Colonic mucosa (tissue), 4 donors: Measurements from ENCODE around the gene OSBPL2. TPM values are rescaled to one million over a fixed set of nuclear protein-coding genes. Genes with fewer than 3 reads are reported as not detected.

Experiments used
- DNase-seq: peaks from one replicate; pipeline ENCODE4 v3.0.0-alpha.2; 2020
- H3K27ac ChIP-seq: fragments of 200-600 bp; one replicate; pipeline ENCODE4 v1.8.0; 2021
- H3K27me3 ChIP-seq: fragments of 200-600 bp; one replicate; pipeline ENCODE4 v1.8.0; 2021
- H3K36me3 ChIP-seq: fragments of 200-600 bp; one replicate; pipeline ENCODE4 v1.8.0; 2021
- H3K4me1 ChIP-seq: fragments of 200-600 bp; one replicate; pipeline ENCODE4 v1.8.0; 2021; ENCODE audit warnings: mild to moderate bottlenecking
- H3K4me3 ChIP-seq: fragments of 200-600 bp; one replicate; pipeline ENCODE4 v1.8.0; 2021
- H3K9ac ChIP-seq, 2 donors: one replicate each; pipeline ENCODE4 v1.7.0; 2013; ENCODE audit warnings: control low read depth in 2 of 2, low read depth in 2 of 2, low read length in 2 of 2
- H3K9me3 ChIP-seq: fragments of 200-600 bp; one replicate; pipeline ENCODE4 v1.8.0; 2021
- CTCF ChIP-seq: fragments of 200-600 bp; IDR thresholded peaks from one replicate; pipeline ENCODE4 v1.8.0; 2022; ENCODE audit warnings: antibody characterized with exemption, mild to moderate bottlenecking
- intact Hi-C: fragments of 100-400 bp; cut with DNase I; formaldehyde crosslinking; loops from one replicate; pipeline ENCODE4 v1.14.1; 2022
- total RNA-seq, 2 donors: library from RNA; stranded (reverse); fragmentation: NEBNext Ultra II Directional in 1 of 2; extraction: Animal tissue kit (Norgen Biotek cat#: 25700) in 1 of 2; gene quantifications; one replicate each; pipeline ENCODE4 v1.2.1, GENCODE V29; 2021
- donor health status: healthy.
- donor health status: DM: no; HTN: no; CAD: no.
- donor health status: DM: no; HTN: no; CAD: no.

Gene OSBPL2
- total RNA-seq, 2 donors from 2014 or later, result 77.3 to 102 TPM

DNA sequence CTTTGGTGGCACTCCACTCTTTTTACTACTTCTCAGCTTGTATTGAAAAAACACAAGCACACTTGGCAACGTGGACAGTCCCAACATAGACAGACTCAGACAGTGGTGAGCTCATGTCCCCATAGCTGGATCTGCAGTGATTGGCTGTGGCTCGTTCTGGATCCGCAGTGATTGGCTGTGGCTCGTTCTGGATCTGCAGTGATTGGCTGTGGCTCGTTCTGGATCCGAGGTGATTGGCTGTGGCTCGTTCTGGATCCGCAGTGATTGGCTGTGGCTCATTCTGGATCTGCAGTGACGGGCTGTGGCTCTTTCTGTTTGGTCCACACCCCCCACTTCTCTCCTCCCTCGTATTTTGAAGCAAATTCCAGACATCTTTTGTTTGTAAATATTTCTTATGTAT, 28.0 kb downstream of the OSBPL2 start:
- TF ChIP-seq CTCF, result no peak
- no peaks in the 10 kb centered on the region for H3K27me3 ChIP-seq
- H3K27ac ChIP-seq, result no peak overlapping the region
- peaks cover 24% of the 10 kb centered on the region for H3K36me3 ChIP-seq
- H3K9ac ChIP-seq, result no peak overlapping the region
- no peak overlapping the region for H3K4me3 ChIP-seq
- no peaks in the 10 kb centered on the region for H3K4me1 ChIP-seq
- no peaks in the 10 kb centered on the region for H3K9me3 ChIP-seq
- intact Hi-C loops, result no loop called here
- no peak for DNase-seq

DNA sequence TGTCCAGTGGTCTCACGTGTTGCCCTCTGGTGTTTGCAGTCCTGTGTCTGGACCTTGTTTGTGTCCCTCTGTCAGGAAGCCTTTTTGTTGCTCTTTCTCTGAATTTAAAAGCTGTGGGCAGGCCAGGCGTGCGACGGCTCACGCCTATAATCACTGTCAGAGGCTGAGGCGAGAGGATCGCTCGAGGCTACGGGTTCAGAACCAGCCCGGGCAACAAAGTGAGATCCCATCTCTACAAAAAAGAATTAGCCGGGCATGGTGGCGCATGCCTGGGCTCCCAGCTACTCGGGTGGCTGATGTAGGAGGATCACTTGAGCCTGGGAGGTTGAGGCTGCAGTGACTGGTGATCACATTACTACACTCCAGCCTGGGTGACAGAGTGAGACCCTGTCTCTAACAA, 28.5 kb downstream of the OSBPL2 start:
- DNase-seq, result no peak
- Histone ChIP-seq H3K4me3 (no peak overlapping the region), H3K9ac (no peak overlapping the region), H3K9me3 (no peaks in the 10 kb centered on the region), H3K36me3 (peaks cover 24% of the 10 kb centered on the region), H3K27ac (no peak overlapping the region), H3K27me3 (no peaks in the 10 kb centered on the region), H3K4me1 (no peaks in the 10 kb centered on the region)
- TF ChIP-seq CTCF, result no peak
- intact Hi-C loops, result no loop called here

DNA sequence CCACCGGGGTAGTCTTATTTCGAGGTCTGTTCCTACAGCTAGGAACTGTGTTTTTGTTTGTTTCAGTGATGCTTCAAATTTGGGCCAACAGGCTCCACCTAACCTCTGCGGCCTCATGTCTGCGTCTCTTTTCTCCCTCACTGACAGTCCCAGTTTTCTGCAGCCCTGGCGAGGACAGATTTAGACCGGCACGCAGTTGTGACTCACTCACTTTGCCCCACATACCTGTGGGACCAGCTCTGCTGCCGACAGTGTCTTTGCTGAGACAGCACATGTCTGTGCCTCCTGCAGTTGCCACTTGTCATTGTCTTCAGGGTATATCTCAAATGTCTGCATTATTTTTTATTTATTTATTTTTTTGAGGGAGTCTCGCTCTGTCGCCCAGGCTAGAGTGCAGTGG, 29.2 kb downstream of the OSBPL2 start:
- Histone ChIP-seq H3K27me3 (no peaks in the 10 kb centered on the region), H3K9ac (no peak overlapping the region)
- intact Hi-C loops, result no loop called here

DNA sequence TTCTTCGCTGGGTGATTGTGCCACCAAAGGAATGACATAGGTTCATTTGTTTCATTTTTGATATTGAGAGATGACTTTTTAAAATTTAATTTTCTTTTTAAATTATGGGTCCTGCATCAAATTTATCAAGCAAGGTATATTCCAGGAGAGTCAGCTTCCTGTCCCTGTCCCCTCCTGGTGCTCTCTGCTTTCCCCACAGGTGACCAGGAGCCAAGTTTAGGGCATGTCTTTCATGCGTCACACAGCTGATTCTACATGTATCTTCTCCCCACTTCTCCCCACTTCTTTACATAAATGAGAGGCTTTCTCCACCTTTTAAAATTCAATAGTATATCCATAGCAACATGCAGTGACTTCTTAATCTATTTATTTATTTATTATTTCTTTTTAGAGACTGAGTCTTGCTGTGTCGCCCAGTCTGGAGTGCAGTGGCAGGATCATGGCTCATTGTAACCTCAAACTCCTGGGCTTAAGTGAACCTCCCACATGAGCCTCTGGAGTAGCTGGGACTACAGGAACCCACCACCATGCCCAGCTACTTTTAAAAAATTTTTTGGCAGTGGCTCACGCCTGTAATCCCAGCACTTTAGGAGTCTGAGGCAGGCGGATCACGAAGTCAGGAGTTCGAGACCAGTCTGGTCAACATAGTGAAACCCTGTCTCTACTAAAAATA, 30.0 kb downstream of the OSBPL2 start:
- Histone ChIP-seq H3K4me1 (no peaks in the 10 kb centered on the region), H3K27ac (no peak overlapping the region), H3K9me3 (no peaks in the 10 kb centered on the region), H3K9ac (no peak overlapping the region), H3K36me3 (peaks cover 30% of the 10 kb centered on the region), H3K27me3 (no peaks in the 10 kb centered on the region), H3K4me3 (no peak overlapping the region)
- intact Hi-C loops, result no loop called here
- no peak for DNase-seq
- no peak for TF ChIP-seq CTCF

More for the DNA sequence above, 29.2 kb downstream of the OSBPL2 start:
- no peak overlapping the region for H3K27ac ChIP-seq
- no peak for TF ChIP-seq CTCF
- no peaks in the 10 kb centered on the region for H3K4me1 ChIP-seq
- peaks cover 30% of the 10 kb centered on the region for H3K36me3 ChIP-seq
- H3K9me3 ChIP-seq, result no peaks in the 10 kb centered on the region
- no peak for DNase-seq
- H3K4me3 ChIP-seq, result no peak overlapping the region

- Histone ChIP-seq H3K36me3 (peaks cover 24% of the 10 kb centered on the region), H3K9ac (no peak overlapping the region), H3K27me3 (no peaks in the 10 kb centered on the region), H3K4me1 (no peaks in the 10 kb centered on the region), H3K27ac (no peak overlapping the region), H3K9me3 (no peaks in the 10 kb centered on the region), H3K4me3 (no peak overlapping the region)
- no peak for DNase-seq
- intact Hi-C loops, result no loop called here
- no peak for TF ChIP-seq CTCF
These were observed 31.1 kb downstream of the OSBPL2 start for GRCh38 chr20:62269378-62269777.
